A549 (cell line): ENCODE measurements around the gene MANSC4. TPM values are rescaled to one million over a fixed set of nuclear protein-coding genes. Genes with fewer than 3 reads are reported as not detected.

Experiments used
- ATAC-seq, 2 experiments: fragments of 200-7000 bp in 1 of 2; fragments of >200 bp in 1 of 2; cut with Nextera tagmentation in 1 of 2; cut with Tn5 transposase in 1 of 2; 3 replicates each; pipeline versions ENCODE4 v1.8.0 to v1.9.1; 2018 to 2020; ENCODE audit warnings: mild to moderate bottlenecking in 1 of 2, moderate library complexity in 1 of 2
- CTCF ChIA-PET: fragments of 300-600 bp; sonication (Branson Sonifier 250); formaldehyde crosslinking; extraction: SDS; loops from one replicate; lab custom pipeline; 2021; ENCODE audit warnings: antibody characterized with exemption, inconsistent platforms; lab: Yijun Ruan, JAX
- POLR2A ChIA-PET: fragments of 350-600 bp; formaldehyde crosslinking; extraction: SDS; loops from one replicate; lab custom pipeline; 2021; ENCODE audit warnings: antibody characterized with exemption, inconsistent platforms; lab: Yijun Ruan, JAX
- DNase-seq, 2 experiments: peaks; one replicate each; pipeline versions ENCODE4 v3.0.0 to v3.0.0-alpha.2; 2011 to 2016; ENCODE audit warnings: low read depth in 1 of 2, low spot score in 1 of 2
- FAIRE-seq: peaks from 2 replicates; lab custom pipeline; 2011; peaks lifted over from hg19 to GRCh38; lab: Jason Lieb, UNC
- H3K27ac ChIP-seq, 2 experiments: fragments of >200 bp; sonication (Bioruptor Twin); formaldehyde crosslinking; 3 replicates each; pipeline ENCODE4 v1.5.1; 2016 to 2017
- H3K4me1 ChIP-seq: fragments of >200 bp; sonication (Bioruptor Twin); formaldehyde crosslinking; 3 replicates; pipeline ENCODE4 v1.6.1; 2016
- H3K4me2 ChIP-seq: fragments of >200 bp; sonication (Bioruptor Twin); formaldehyde crosslinking; 3 replicates; pipeline ENCODE4 v1.6.1; 2016
- H3K4me3 ChIP-seq: fragments of >200 bp; sonication (Bioruptor Twin); formaldehyde crosslinking; 3 replicates; pipeline ENCODE4 v1.5.1; 2016
- H3K9me3 ChIP-seq: fragments of >200 bp; sonication (Bioruptor Twin); formaldehyde crosslinking; 3 replicates; pipeline ENCODE4 v1.6.1; 2016
- CBX2 ChIP-seq: fragments of 200-600 bp; sonication (generic); IDR thresholded peaks from 2 replicates; pipeline ENCODE4 v1.6.1; 2016; ENCODE audit warnings: low read depth, mild to moderate bottlenecking, borderline replicate concordance
- CHD2 ChIP-seq: fragments of 150-350 bp; IDR thresholded peaks from 2 replicates; pipeline ENCODE4 v1.6.1; 2014; ENCODE audit warnings: low read length; ENCODE audit not compliant: partially characterized antibody
- ESRRA ChIP-seq: fragments of 150-350 bp; IDR thresholded peaks from 2 replicates; pipeline ENCODE4 v1.6.1; 2014; ENCODE audit warnings: mild to moderate bottlenecking, low read length, borderline replicate concordance
- FOSL2 ChIP-seq, 2 experiments: fragments of 450-650 bp in 1 of 2; fragments of >200 bp in 1 of 2; sonication (Bioruptor Twin) in 1 of 2; formaldehyde crosslinking; IDR thresholded peaks; 2 replicates each; pipeline versions ENCODE4 v1.5.0 to v1.6.1; 2016 to 2020; ENCODE audit warnings: mild to moderate bottlenecking in 1 of 2, moderate library complexity in 1 of 2
- HDAC2 ChIP-seq: fragments of 200-600 bp; sonication (generic); IDR thresholded peaks from 2 replicates; pipeline ENCODE4 v1.6.1; 2016
- HOXB13 ChIP-seq: fragments of 250-450 bp; sonication (Bioruptor Pico); IDR thresholded peaks from 2 replicates; pipeline ENCODE4 v1.5.0; 2020; ENCODE audit warnings: low read depth, mild to moderate bottlenecking, moderate library complexity
- JUN ChIP-seq, 2 experiments: fragments of >200 bp; sonication (Bioruptor Twin); formaldehyde crosslinking; IDR thresholded peaks; 2 replicates in 1 of 2; 3 replicates in 1 of 2; pipeline ENCODE4 v1.6.1; 2016 to 2017
- KDM1A ChIP-seq: fragments of 200-600 bp; sonication (generic); IDR thresholded peaks from 2 replicates; pipeline ENCODE4 v1.6.1; 2016; ENCODE audit warnings: low read depth, mild to moderate bottlenecking
- KDM5A ChIP-seq: fragments of 200-600 bp; sonication (generic); IDR thresholded peaks from 2 replicates; pipeline ENCODE4 v1.6.1; 2016; ENCODE audit warnings: antibody characterized with exemption, mild to moderate bottlenecking
- MAFK ChIP-seq: fragments of 450-650 bp; IDR thresholded peaks from 2 replicates; pipeline ENCODE4 v1.6.1; 2014; ENCODE audit not compliant: partially characterized antibody
- MYC ChIP-seq: IDR thresholded peaks from 2 replicates; pipeline ENCODE4 v1.6.1; 2012; ENCODE audit warnings: mild to moderate bottlenecking, inconsistent platforms, low read length, improper control_type of control experiment, borderline replicate concordance
- NR3C1 ChIP-seq: fragments of >200 bp; sonication (Bioruptor Twin); formaldehyde crosslinking; IDR thresholded peaks from 3 replicates; pipeline ENCODE4 v1.6.1; 2017
- PHF8 ChIP-seq: fragments of 200-600 bp; sonication (generic); IDR thresholded peaks from 2 replicates; pipeline ENCODE4 v1.6.1; 2016; ENCODE audit warnings: low read depth, mild to moderate bottlenecking, antibody characterized with exemption, moderate library complexity, borderline replicate concordance
- RARB ChIP-seq: fragments of 250-450 bp; sonication (Bioruptor Pico); IDR thresholded peaks from 2 replicates; pipeline ENCODE4 v1.8.0; 2021; ENCODE audit warnings: mild to moderate bottlenecking, moderate library complexity
- RCOR1 ChIP-seq: fragments of 150-350 bp; IDR thresholded peaks from 2 replicates; pipeline ENCODE4 v1.6.1; 2014; ENCODE audit warnings: antibody characterized with exemption, low read length, low read depth
- SREBF2 ChIP-seq: fragments of 450-650 bp; IDR thresholded peaks from 2 replicates; pipeline ENCODE4 v1.6.1; 2014; ENCODE audit warnings: mild to moderate bottlenecking, moderate library complexity
- TFCP2L1 ChIP-seq: fragments of 250-450 bp; sonication (Bioruptor Pico); IDR thresholded peaks from 2 replicates; pipeline ENCODE4 v1.5.0; 2021; ENCODE audit warnings: mild to moderate bottlenecking
- ZFP36 ChIP-seq: fragments of 450-650 bp; IDR thresholded peaks from 2 replicates; pipeline ENCODE4 v1.6.1; 2014; ENCODE audit warnings: borderline replicate concordance; ENCODE audit not compliant: partially characterized antibody
- ZNF302 ChIP-seq: fragments of 250-450 bp; sonication (Bioruptor Pico); IDR thresholded peaks from 2 replicates; pipeline ENCODE4 v1.9.0; 2021; ENCODE audit warnings: inconsistent platforms, mild to moderate bottlenecking, moderate library complexity
- WGBS: methylation state at CpG from one replicate; pipeline ENCODE4 v1.1.6; 2017; ENCODE audit errors: missing lambda C conversion rate; 5-methylcytosine and 5-hydroxymethylcytosine counted together
- polyA plus RNA-seq, 4 experiments: library from polyadenylated mRNA; depleted of rRNA in 3 of 4; stranded (reverse); fragments of >200 nt; fragmentation: RNase III in 1 of 4; extraction: RNeasy Plus Mini Kit Qiagen cat#74134 plus additional on column Dnase treatment in 1 of 4; gene quantifications; 2 replicates in 3 of 4; 3 replicates in 1 of 4; pipeline ENCODE4 v1.2.3, GENCODE V29; 2011 to 2017
- TF ChIP-seq, protein P1 (sequence below): fragments of 250-450 bp; sonication (Bioruptor Pico); IDR thresholded peaks from 2 replicates; pipeline ENCODE4 v1.5.0; 2021; ENCODE audit warnings: mild to moderate bottlenecking, moderate library complexity, borderline replicate concordance
- TF ChIP-seq, protein P2 (sequence below): IDR thresholded peaks from 2 replicates; pipeline ENCODE4 v1.6.1; 2012
- TF ChIP-seq, protein P3 (sequence below): fragments of >200 bp; sonication (Bioruptor Twin); formaldehyde crosslinking; IDR thresholded peaks from 3 replicates; pipeline ENCODE4 v1.6.1; 2016
- TF ChIP-seq, protein P4 (sequence below): fragments of >200 bp; sonication (Bioruptor Twin); formaldehyde crosslinking; IDR thresholded peaks from 2 replicates; pipeline ENCODE4 v1.6.1; 2016

The MANSC4 gene
- polyA plus RNA-seq, 2 of the 4 experiments (the other 2 are of a cell fraction) = 0.09 to 0.12 TPM

DNA sequence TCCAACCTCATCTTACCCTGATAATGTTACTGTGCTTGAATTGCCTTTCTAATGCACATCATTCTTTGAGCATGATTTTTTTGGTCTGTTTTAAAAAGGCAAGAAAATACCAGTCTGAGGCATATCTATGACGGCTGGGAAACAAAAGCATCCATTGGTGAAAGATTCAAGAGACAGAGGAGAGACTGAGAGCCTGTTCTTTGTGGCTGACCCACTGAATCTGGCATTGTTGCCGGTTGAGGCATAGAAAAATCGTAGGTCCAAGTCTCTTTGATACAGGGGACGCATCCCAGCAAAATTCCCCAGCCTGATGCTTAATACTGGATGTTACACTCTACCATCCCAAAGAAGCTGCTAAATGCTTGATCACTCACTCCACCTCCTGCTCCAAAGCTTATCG is 2.9 kb downstream of the MANSC4 start:
- TF ChIP-seq FOSL2 (IDR thresholded peaks at IDR 0.05) (no peak), FOSL2 (CRISPR knock-in tag; IDR thresholded peaks at IDR 0.05) (no peak), MYC (no peak), ZFP36 (no peak), ESRRA (no peak), NR3C1 (no peak), TFCP2L1 (CRISPR knock-in tag) (no peak), RCOR1 (no peak)
- TF ChIP-seq, protein P1, sequence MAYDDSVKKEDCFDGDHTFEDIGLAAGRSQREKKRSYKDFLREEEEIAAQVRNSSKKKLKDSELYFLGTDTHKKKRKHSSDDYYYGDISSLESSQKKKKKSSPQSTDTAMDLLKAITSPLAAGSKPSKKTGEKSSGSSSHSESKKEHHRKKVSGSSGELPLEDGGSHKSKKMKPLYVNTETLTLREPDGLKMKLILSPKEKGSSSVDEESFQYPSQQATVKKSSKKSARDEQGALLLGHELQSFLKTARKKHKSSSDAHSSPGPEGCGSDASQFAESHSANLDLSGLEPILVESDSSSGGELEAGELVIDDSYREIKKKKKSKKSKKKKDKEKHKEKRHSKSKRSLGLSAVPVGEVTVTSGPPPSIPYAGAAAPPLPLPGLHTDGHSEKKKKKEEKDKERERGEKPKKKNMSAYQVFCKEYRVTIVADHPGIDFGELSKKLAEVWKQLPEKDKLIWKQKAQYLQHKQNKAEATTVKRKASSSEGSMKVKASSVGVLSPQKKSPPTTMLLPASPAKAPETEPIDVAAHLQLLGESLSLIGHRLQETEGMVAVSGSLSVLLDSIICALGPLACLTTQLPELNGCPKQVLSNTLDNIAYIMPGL (CRISPR knock-in tag) = no peak
- Histone ChIP-seq H3K27ac (no peak overlapping the region), H3K4me2 (no peak overlapping the region), H3K4me3 (no peak overlapping the region), H3K9me3 (no peaks in the 10 kb centered on the region), H3K4me1 (peaks cover 29% of the 10 kb centered on the region)
- FAIRE-seq (no peak), ATAC-seq (no peak), DNase-seq (no peak)
- 84% methylated on average over 5 of the region's 5 CpGs for WGBS
- CTCF ChIA-PET = no interaction called here
- POLR2A ChIA-PET = no interaction called here

DNA sequence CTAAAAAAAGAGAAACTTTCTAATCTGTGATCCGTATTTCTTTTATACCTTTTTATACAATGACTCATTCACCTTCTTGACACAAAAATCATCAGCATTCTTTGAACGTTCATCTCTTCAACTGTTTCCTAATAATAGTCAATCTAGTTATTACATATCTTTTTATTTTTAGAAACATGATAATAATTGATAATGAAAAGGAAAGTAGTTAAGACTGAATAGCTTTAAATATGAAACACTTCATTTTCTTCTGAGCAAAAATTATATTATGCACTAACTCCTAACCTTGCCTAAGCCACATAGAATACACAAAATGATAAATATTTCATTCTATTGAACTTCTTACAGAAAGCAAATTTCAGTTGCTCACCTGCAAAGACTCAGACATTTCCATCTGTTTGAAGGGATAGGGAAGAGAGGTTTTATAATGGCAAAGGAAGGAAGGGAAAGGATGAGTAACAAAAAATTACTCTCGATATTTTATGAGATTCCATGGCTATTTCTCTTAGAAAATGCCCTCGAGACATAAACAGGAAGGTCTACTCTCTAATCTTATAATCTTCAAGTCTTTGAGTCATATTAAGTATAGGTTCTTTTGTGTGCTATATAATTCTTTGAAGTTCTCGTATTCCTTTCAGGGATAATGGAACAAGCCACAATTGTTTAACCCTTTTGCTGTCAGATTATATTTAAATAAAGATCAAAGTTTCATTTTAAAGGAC is 7.5 kb downstream of the MANSC4 start:
- TF ChIP-seq ZNF302 (CRISPR knock-in tag) (no peak), HOXB13 (no peak)
- ATAC-seq (no peak), FAIRE-seq (no peak), DNase-seq (no peak)
- Histone ChIP-seq H3K4me3 (no peak overlapping the region), H3K4me2 (peak overlapping the region; percentile 47), H3K27ac (peak overlapping the region in 1 of 2 experiments; percentile 40; a peak in 3 of 6 replicates), H3K9me3 (no peaks in the 10 kb centered on the region), H3K4me1 (peaks cover 29% of the 10 kb centered on the region)
- ChIA-PET POLR2A (no interaction called here), CTCF (no interaction called here)
- 15% methylated on average over 5 of the region's 5 CpGs for WGBS

DNA sequence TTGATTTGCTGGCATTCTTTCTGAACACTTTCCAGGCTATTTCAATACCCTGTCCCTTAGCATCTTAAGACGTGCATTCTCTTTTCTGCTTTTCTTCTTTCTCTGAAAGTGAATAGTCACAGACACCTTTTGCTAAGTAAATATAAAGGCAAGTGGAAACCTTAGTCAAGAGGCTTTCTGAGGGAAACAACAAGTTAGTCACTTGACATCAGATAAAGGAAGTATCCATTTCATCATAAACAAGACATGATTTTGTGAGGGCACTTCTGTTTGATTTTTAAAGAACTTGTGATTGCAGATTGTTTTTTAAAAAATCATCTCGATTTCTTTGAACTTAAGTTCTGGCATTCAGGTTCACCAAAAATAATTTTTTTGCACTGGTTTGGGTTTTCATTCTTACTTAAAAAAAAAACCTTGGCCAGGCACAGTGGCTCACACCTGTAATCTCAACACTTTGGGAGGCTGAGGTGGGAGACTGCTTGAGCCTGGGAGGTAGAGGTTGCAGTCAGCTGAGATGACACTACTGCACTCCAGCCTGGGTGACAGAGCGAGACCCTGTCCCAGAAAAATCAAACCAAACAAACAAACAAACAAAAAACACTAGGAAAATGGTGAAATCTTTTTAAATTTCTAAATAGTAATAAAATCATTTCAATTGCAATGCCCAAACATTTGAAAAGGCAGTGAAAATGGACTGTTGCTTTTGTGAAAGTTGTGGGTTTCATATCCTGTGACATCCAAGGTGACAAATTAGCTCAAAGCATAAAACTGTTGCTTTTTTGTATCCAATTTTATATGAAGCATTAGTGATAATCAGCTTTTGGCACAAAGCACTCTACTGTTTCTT is 8.3 kb downstream of the MANSC4 start:
- peak; percentile 13 for FAIRE-seq
- no peak overlapping the region for H3K4me3 ChIP-seq
- H3K4me1 ChIP-seq = peaks cover 29% of the 10 kb centered on the region
- ChIA-PET CTCF (interaction anchor here (0.6 to 1.6 kb wide), 4 partner anchors 8 to 50 kb away, joined by 3 read pairs; partner anchors contain the start of genes KLHL42 and MANSC4), POLR2A (interaction anchor here (1.0 kb wide), 1 partner anchor 8 kb away, joined by 3 read pairs; the partner anchor contains the start of genes KLHL42 and MANSC4)
- TF ChIP-seq, protein P2, sequence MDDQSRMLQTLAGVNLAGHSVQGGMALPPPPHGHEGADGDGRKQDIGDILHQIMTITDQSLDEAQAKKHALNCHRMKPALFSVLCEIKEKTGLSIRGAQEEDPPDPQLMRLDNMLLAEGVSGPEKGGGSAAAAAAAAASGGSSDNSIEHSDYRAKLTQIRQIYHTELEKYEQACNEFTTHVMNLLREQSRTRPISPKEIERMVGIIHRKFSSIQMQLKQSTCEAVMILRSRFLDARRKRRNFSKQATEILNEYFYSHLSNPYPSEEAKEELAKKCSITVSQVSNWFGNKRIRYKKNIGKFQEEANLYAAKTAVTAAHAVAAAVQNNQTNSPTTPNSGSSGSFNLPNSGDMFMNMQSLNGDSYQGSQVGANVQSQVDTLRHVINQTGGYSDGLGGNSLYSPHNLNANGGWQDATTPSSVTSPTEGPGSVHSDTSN = no peak
- TF ChIP-seq ZNF302 (CRISPR knock-in tag) = no peak
- TF ChIP-seq KDM1A = no peak
- no peak for TF ChIP-seq RARB
- H3K27ac ChIP-seq = no peak overlapping the region
- H3K4me2 ChIP-seq = peak overlapping the region; percentile 47; the same call in 2 of the 3 replicates
- 75% methylated on average over 3 of the region's 3 CpGs for WGBS
- no peak for DNase-seq
- no peak for ATAC-seq
- no peaks in the 10 kb centered on the region for H3K9me3 ChIP-seq

DNA sequence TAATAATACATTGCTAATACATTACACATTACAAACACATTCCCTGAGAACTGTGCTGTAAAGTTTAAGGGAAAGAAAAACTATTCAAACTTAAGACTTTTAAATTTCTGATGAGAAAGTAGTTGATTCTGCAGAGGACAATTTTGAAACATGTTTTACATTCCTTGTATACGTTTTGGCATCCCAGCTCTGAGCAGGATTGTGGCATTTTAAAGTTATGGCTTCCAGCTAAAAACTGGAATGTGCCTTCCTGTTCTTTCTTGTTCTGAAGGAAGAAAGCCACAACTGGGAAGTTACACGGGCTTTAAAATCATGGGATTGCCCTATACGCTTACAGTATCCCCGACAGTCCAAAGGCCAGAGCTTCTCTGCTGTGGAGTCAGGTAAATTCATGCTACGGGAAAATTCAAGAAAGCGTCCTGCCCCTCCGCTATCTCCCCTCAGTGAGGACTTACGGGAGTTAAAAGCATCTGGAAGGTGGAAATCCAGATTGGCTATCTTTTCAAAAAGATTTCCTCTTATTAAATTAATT is 10.8 kb downstream of the MANSC4 start:
- no peak for FAIRE-seq
- 85% methylated on average over 8 of the region's 8 CpGs for WGBS
- Histone ChIP-seq H3K9me3 (no peaks in the 10 kb centered on the region), H3K27ac (no peak overlapping the region), H3K4me3 (no peak overlapping the region), H3K4me2 (no peak overlapping the region), H3K4me1 (peaks cover 29% of the 10 kb centered on the region)
- CTCF ChIA-PET = no interaction called here
- no peak for ATAC-seq
- POLR2A ChIA-PET = interaction anchor here (1.2 kb wide), 1 partner anchor 11 kb away, joined by 3 read pairs; the partner anchor contains the start of genes KLHL42 and MANSC4
- no peak for DNase-seq
- TF ChIP-seq RARB (no peak), HOXB13 (no peak), HDAC2 (no peak), MAFK (no peak), PHF8 (no peak), CHD2 (no peak), MYC (no peak), SREBF2 (no peak), JUN (IDR thresholded peaks at IDR 0.05) (no peak), TFCP2L1 (CRISPR knock-in tag) (no peak), ESRRA (no peak), CBX2 (no peak), KDM5A (no peak), FOSL2 (IDR thresholded peaks at IDR 0.05) (no peak), FOSL2 (CRISPR knock-in tag; IDR thresholded peaks at IDR 0.05) (no peak)
- TF ChIP-seq, protein P3, sequence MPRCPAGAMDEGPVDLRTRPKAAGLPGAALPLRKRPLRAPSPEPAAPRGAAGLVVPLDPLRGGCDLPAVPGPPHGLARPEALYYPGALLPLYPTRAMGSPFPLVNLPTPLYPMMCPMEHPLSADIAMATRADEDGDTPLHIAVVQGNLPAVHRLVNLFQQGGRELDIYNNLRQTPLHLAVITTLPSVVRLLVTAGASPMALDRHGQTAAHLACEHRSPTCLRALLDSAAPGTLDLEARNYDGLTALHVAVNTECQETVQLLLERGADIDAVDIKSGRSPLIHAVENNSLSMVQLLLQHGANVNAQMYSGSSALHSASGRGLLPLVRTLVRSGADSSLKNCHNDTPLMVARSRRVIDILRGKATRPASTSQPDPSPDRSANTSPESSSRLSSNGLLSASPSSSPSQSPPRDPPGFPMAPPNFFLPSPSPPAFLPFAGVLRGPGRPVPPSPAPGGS = no peak
- TF ChIP-seq, protein P4, sequence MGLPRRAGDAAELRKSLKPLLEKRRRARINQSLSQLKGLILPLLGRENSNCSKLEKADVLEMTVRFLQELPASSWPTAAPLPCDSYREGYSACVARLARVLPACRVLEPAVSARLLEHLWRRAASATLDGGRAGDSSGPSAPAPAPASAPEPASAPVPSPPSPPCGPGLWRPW = no peak
